MCF 10A (cell line): ENCODE results near the gene ACTN4. TPM values are rescaled to one million over a fixed set of nuclear protein-coding genes. Genes with fewer than 3 reads are reported as not detected.
A peak's percentile ranks its signal among the peaks of the same experiment; 100 is the strongest.

Source experiments
- BruUV-seq: library from RNA; stranded (reverse); fragments of 400-500 nt; replicated peaks from 2 replicates; lab custom pipeline; 2021; lab: Mats Ljungman, UMichigan
- CTCF ChIA-PET: fragments of 300-600 bp; sonication (Branson Sonifier 250); formaldehyde crosslinking; extraction: SDS; loops from one replicate; lab custom pipeline; 2021; ENCODE audit warnings: antibody characterized with exemption, inconsistent platforms; lab: Yijun Ruan, JAX
- POLR2A ChIA-PET: fragments of 300-600, 350-650 bp; sonication (Branson Sonifier 250); formaldehyde crosslinking; extraction: SDS; loops from one replicate; lab custom pipeline; 2020; ENCODE audit warnings: antibody characterized with exemption, inconsistent platforms; lab: Yijun Ruan, JAX
- DNase-seq: peaks from one replicate; pipeline ENCODE4 v3.0.0-alpha.2; 2018; ENCODE audit not compliant: unreplicated experiment
- H3K27ac Mint-ChIP-seq: one replicate; pipeline ENCODE4 v1.8.0; 2022; ENCODE audit warnings: mild to moderate bottlenecking, low read depth, mixed read lengths; ENCODE audit not compliant: unreplicated experiment
- H3K27me3 Mint-ChIP-seq: one replicate; pipeline ENCODE4 v1.8.0; 2022; ENCODE audit warnings: mixed read lengths; ENCODE audit not compliant: insufficient read depth, unreplicated experiment
- H3K36me3 Mint-ChIP-seq: one replicate; pipeline ENCODE4 v1.8.0; 2022; ENCODE audit warnings: mild to moderate bottlenecking, moderate library complexity, mixed read lengths; ENCODE audit not compliant: insufficient read depth, unreplicated experiment
- H3K4me1 Mint-ChIP-seq: one replicate; pipeline ENCODE4 v1.8.0; 2022; ENCODE audit warnings: mixed read lengths; ENCODE audit not compliant: insufficient read depth, unreplicated experiment
- H3K4me3 Mint-ChIP-seq: one replicate; pipeline ENCODE4 v1.8.0; 2022; ENCODE audit warnings: mild to moderate bottlenecking, moderate library complexity, mixed read lengths; ENCODE audit not compliant: unreplicated experiment
- H3K9me3 Mint-ChIP-seq: one replicate; pipeline ENCODE4 v1.8.0; 2022; ENCODE audit warnings: mixed read lengths; ENCODE audit not compliant: unreplicated experiment
- intact Hi-C: fragments of 100-400 bp; cut with micrococcal nuclease; formaldehyde crosslinking; loops from 2 replicates; pipeline ENCODE4 v1.14.1; 2022
- total RNA-seq: library from RNA; stranded (reverse); gene quantifications from 2 replicates; pipeline ENCODE4 v1.2.3, GENCODE V29; 2022
- TF ChIP-seq, protein P1 (sequence below): fragments of 200-600 bp; IDR thresholded peaks from one replicate; pipeline ENCODE4 v1.8.0; 2022; ENCODE audit warnings: antibody characterized with exemption, mild to moderate bottlenecking; ENCODE audit not compliant: unreplicated experiment

ACTN4 gene
- total RNA-seq, 1 experiment from 2014 or later = 300 TPM

GRCh38 chr19:38774181-38774950 lies 126.9 kb downstream of the ACTN4 start:
- no peak overlapping the region for H3K4me3 Mint-ChIP-seq
- no TSS peak for BruUV-seq
- no peaks in the 10 kb centered on the region for H3K27me3 Mint-ChIP-seq
- ChIA-PET POLR2A (interaction anchor here (0.5 to 2.4 kb wide), 7 partner anchors 13 to 127 kb away, joined by 3 to 18 read pairs (median 5); partner anchors contain the start of genes ACTN4, ECH1 and RINL), CTCF (interaction anchor here (0.6 to 2.2 kb wide), 4 partner anchors 19 to 1558 kb away, joined by 3 to 7 read pairs (median 3); no protein-coding TSS in a partner anchor)
- H3K36me3 Mint-ChIP-seq = no peaks in the 10 kb centered on the region
- no peaks in the 10 kb centered on the region for H3K9me3 Mint-ChIP-seq
- peaks cover 15% of the 10 kb centered on the region for H3K4me1 Mint-ChIP-seq
- peak overlapping the region; percentile 69 for H3K27ac Mint-ChIP-seq
- TF ChIP-seq, protein P1, sequence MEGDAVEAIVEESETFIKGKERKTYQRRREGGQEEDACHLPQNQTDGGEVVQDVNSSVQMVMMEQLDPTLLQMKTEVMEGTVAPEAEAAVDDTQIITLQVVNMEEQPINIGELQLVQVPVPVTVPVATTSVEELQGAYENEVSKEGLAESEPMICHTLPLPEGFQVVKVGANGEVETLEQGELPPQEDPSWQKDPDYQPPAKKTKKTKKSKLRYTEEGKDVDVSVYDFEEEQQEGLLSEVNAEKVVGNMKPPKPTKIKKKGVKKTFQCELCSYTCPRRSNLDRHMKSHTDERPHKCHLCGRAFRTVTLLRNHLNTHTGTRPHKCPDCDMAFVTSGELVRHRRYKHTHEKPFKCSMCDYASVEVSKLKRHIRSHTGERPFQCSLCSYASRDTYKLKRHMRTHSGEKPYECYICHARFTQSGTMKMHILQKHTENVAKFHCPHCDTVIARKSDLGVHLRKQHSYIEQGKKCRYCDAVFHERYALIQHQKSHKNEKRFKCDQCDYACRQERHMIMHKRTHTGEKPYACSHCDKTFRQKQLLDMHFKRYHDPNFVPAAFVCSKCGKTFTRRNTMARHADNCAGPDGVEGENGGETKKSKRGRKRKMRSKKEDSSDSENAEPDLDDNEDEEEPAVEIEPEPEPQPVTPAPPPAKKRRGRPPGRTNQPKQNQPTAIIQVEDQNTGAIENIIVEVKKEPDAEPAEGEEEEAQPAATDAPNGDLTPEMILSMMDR = no peak
- DNase-seq = no peak
- intact Hi-C loops = loop anchor here (2.0 kb wide), 1 partner anchor 56 kb away; the partner anchor contains the start of gene ECH1

DNA sequence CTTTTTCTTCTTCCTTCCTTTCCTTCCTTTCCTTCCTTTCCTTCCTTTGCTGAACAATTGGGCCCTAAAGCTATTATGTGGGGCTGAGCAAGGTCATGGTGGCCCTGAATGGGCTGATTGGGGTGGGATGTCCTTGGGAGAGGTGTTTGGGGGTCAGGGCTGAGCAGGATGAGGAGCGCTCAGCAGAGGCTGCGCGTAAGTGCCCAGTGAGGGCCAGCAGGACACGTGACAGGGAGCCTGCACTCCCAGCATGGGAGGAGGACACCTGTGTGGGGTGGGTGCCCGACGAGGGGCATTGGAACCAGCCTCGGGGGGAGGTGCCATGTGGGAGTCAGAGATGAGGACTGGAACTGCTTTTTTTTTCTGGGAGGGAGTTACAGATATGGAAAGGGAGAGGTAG lies 131.3 kb downstream of the ACTN4 start:
- TF ChIP-seq, protein P1 = no peak
- intact Hi-C loops = no loop called here
- Mint-ChIP-seq H3K27me3 (no peaks in the 10 kb centered on the region), H3K36me3 (no peaks in the 10 kb centered on the region), H3K4me1 (peaks cover 15% of the 10 kb centered on the region), H3K4me3 (no peak overlapping the region), H3K9me3 (no peaks in the 10 kb centered on the region), H3K27ac (no peak overlapping the region)
- POLR2A ChIA-PET = no interaction called here
- no TSS peak for BruUV-seq
- CTCF ChIA-PET = interaction anchor here (0.6 kb wide), 1 partner anchor 180 kb away, joined by 3 read pairs; no protein-coding TSS in a partner anchor
- DNase-seq = no peak

- H3K27ac Mint-ChIP-seq = no peak overlapping the region
- BruUV-seq = no TSS peak
- H3K36me3 Mint-ChIP-seq = no peaks in the 10 kb centered on the region
- POLR2A ChIA-PET = interaction anchor here (0.7 kb wide), 1 partner anchor 55 kb away, joined by 4 read pairs; no protein-coding TSS in a partner anchor
- TF ChIP-seq, protein P1 = no peak
- no peaks in the 10 kb centered on the region for H3K9me3 Mint-ChIP-seq
- H3K4me3 Mint-ChIP-seq = no peak overlapping the region
- H3K4me1 Mint-ChIP-seq = peaks cover 1% of the 10 kb centered on the region
- CTCF ChIA-PET = interaction anchor here (1.2 kb wide), 1 partner anchor 406 kb away, joined by 3 read pairs; the partner anchor contains the start of gene PSMD8
- no peaks in the 10 kb centered on the region for H3K27me3 Mint-ChIP-seq
- intact Hi-C loops = no loop called here
- DNase-seq = no peak
Observed at GRCh38 chr19:38780443-38780842, 133.0 kb downstream of the ACTN4 start.

GRCh38 chr19:38781058-38781457 lies 133.6 kb downstream of the ACTN4 start:
- intact Hi-C loops = no loop called here
- POLR2A ChIA-PET = interaction anchor here (0.7 kb wide), 1 partner anchor 54 kb away, joined by 4 read pairs; no protein-coding TSS in a partner anchor
- Mint-ChIP-seq H3K4me3 (no peak overlapping the region), H3K4me1 (no peaks in the 10 kb centered on the region), H3K36me3 (no peaks in the 10 kb centered on the region), H3K9me3 (no peaks in the 10 kb centered on the region), H3K27ac (no peak overlapping the region), H3K27me3 (no peaks in the 10 kb centered on the region)
- BruUV-seq = no TSS peak
- CTCF ChIA-PET = interaction anchor here (0.6 kb wide), 1 partner anchor 101 kb away, joined by 5 read pairs; no protein-coding TSS in a partner anchor
- TF ChIP-seq, protein P1 = no peak
- DNase-seq = no peak
